ENCODE results near the gene CCDC154. TPM values are rescaled to one million over a fixed set of nuclear protein-coding genes. Genes with fewer than 3 reads are reported as not detected.

CCDC154 gene
- total and polyA plus RNA-seq, 8 donors, result 0.31 to 4.5 (median 3.1) TPM; not detected in 5

DNA sequence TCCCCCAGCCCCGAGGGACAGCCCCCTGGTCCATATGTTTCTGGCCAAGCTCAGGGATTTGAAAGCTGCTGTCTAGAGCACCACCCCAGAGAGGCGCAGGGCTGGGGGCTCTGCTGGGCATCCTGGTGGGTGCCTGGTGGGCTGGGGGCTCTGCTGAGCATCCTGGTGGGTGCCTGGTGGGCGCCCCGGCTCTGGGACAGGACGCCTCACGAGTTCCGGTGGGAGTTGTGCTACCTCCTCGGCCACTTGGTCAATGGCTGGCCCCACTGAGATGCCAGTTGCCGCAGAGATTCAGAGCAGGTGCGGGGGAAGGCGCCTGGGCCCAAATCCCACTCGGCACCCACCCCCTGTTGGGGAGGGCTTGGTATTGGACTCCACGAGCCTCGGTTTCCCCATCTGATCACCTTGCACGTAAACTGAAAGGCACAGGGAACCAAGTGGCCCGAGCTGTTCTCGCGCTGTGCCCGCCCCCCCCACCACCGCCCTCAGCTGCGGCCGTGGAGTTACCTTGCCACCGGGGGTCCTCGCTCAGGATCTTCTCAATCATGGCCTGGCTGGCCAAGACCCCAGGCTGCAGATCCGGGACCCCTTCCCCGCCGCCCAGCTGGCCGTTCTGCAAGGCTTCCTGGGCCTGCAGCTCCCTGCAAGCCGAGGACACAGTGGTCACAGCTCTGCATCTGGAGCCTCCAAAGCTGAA, 43.1 kb downstream of the CCDC154 start:
- Histone ChIP-seq H3K4me1 (no peaks in the 10 kb centered on the region), H3K4me3 (no peak overlapping the region), H3K36me3 (peaks cover 59 to 92% (median 91%) of the 10 kb centered on the region in 4 donors), H3K27ac (no peak overlapping the region), H3K27me3 (no peaks in the 10 kb centered on the region), H3K9me3 (no peaks in the 10 kb centered on the region)
- 87 to 94% (median 92%) methylated on average over 15 to 29 of the region's 29 CpGs for WGBS, 5 donors
- DNase-seq, result no peak
- intact Hi-C loops (cut with DNase I; ENCODE audit: low total_unique reads), result no loop called here
- TF ChIP-seq POLR2AphosphoS5 (IDR thresholded peaks at IDR 0.05), result no peak
- no peak for TF ChIP-seq EP300 (IDR thresholded peaks at IDR 0.05)
- TF ChIP-seq, protein P1, sequence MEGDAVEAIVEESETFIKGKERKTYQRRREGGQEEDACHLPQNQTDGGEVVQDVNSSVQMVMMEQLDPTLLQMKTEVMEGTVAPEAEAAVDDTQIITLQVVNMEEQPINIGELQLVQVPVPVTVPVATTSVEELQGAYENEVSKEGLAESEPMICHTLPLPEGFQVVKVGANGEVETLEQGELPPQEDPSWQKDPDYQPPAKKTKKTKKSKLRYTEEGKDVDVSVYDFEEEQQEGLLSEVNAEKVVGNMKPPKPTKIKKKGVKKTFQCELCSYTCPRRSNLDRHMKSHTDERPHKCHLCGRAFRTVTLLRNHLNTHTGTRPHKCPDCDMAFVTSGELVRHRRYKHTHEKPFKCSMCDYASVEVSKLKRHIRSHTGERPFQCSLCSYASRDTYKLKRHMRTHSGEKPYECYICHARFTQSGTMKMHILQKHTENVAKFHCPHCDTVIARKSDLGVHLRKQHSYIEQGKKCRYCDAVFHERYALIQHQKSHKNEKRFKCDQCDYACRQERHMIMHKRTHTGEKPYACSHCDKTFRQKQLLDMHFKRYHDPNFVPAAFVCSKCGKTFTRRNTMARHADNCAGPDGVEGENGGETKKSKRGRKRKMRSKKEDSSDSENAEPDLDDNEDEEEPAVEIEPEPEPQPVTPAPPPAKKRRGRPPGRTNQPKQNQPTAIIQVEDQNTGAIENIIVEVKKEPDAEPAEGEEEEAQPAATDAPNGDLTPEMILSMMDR (IDR thresholded peaks at IDR 0.05), result no peak
- no peak for TF ChIP-seq POLR2A (IDR thresholded peaks at IDR 0.05)

DNA sequence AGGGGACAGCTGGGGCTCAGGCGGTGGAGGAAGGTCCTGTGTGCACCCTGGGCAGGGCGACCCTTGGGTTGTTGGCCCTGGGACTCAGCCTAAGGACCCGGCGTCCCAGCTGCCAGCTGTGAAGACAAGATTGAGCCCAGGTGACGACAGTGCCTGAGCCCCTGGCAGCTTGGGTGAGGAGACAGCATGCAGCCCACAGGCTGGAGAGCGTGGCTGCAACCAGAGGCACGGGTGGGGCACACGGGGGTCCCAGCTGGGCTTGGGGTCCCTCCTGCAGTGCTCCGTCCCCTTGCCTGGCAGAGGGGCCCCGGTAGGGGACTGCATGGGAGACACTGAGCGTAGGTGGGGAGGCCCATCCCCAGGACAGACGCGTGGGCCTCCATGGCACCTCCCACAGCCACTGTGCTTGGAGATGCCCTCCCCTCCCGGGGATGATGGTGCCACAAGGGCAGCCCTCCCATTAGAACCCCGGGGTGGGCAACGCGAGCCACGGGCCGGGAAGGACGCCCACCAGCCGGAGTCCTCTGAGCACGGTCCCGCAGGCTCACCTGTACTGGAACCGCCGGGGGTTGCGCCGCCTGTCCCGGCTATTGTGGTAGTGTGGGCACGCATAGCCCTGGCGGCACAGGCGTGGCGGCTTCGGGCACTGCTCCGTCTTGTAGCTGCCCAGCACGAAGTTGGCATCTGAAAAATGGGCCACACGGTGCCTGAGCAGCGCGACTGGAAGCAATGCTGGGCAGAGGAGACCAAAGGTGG, 45.4 kb downstream of the CCDC154 start:
- TF ChIP-seq POLR2AphosphoS5 (IDR thresholded peaks at IDR 0.05) (no peak), EP300 (IDR thresholded peaks at IDR 0.05) (no peak), POLR2A (IDR thresholded peaks at IDR 0.05) (no peak)
- TF ChIP-seq, protein P1 (IDR thresholded peaks at IDR 0.05), result no peak
- no peaks in the 10 kb centered on the region for H3K4me1 ChIP-seq
- H3K9me3 ChIP-seq, result no peaks in the 10 kb centered on the region
- WGBS, 5 donors, result 94 to 98% (median 97%) methylated on average over 11 to 38 of the region's 38 CpGs
- no peak overlapping the region for H3K27ac ChIP-seq
- H3K36me3 ChIP-seq, result peaks cover 66 to 93% (median 93%) of the 10 kb centered on the region in 4 donors
- no peaks in the 10 kb centered on the region for H3K27me3 ChIP-seq
- H3K4me3 ChIP-seq, result no peak overlapping the region
- no peak for DNase-seq
- intact Hi-C loops (cut with DNase I; ENCODE audit: low total_unique reads), result no loop called here

DNA sequence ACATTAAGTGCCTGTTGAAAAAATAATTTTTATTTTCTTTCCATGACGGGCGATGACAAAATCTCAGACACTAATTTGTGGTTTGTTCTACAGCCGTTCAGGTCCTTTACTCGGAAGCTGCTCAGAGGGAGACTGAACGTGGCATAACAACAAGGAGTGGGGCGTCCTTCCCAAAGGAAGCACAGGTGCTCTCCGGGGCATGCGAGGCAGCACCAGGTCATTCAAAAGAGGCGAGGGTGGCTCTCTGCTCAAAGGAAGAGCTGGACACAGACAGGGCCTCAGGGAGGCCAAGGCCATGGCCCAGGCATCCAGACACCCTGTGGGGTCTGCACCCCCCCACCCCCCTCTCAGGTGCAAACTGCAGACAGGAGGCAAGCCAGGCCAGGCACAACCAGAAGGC, 46.0 kb downstream of the CCDC154 start:
- intact Hi-C loops (cut with DNase I; ENCODE audit: low total_unique reads), result no loop called here
- peaks cover 70 to 93% (median 93%) of the 10 kb centered on the region in 4 donors for H3K36me3 ChIP-seq

DNA sequence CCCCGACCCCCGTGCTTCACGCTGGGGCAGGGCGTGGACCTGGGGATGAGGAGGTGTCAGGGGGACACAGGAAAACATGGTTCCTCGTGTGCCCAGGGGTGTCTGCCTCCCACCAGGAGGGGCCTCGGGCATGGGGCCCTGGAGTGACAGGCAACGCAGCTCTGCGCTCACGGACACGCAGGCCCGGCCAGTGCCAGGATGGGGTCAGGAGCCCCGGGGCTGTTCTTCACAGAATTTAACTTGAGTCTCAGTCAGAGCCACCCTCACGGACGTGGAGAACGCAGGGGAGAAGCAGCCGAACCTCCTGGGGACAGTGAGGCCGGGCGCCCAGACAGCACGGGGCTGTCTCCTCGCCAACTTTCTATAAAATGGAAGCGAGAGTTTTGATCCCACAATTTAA, 46.6 kb downstream of the CCDC154 start:
- peaks cover 70 to 93% (median 93%) of the 10 kb centered on the region in 4 donors for H3K36me3 ChIP-seq
- WGBS, 5 donors, result 87 to 96% (median 94%) methylated on average over 19 to 21 of the region's 21 CpGs
- no peak for DNase-seq
- TF ChIP-seq POLR2AphosphoS5 (IDR thresholded peaks at IDR 0.05) (no peak), EP300 (IDR thresholded peaks at IDR 0.05) (no peak), POLR2A (IDR thresholded peaks at IDR 0.05) (no peak)
- TF ChIP-seq, protein P1 (IDR thresholded peaks at IDR 0.05), result no peak
- intact Hi-C loops (cut with DNase I; ENCODE audit: low total_unique reads), result no loop called here
- H3K27ac ChIP-seq, result no peak overlapping the region
- no peak overlapping the region for H3K4me3 ChIP-seq
- H3K4me1 ChIP-seq, result no peaks in the 10 kb centered on the region
- no peaks in the 10 kb centered on the region for H3K27me3 ChIP-seq
- H3K9me3 ChIP-seq, result no peaks in the 10 kb centered on the region

More for the DNA sequence above, 46.0 kb downstream of the CCDC154 start:
- Histone ChIP-seq H3K27me3 (no peaks in the 10 kb centered on the region), H3K4me1 (no peaks in the 10 kb centered on the region), H3K27ac (no peak overlapping the region), H3K9me3 (no peaks in the 10 kb centered on the region), H3K4me3 (no peak overlapping the region)
- TF ChIP-seq POLR2AphosphoS5 (IDR thresholded peaks at IDR 0.05), result no peak
- TF ChIP-seq EP300 (IDR thresholded peaks at IDR 0.05), result no peak
- TF ChIP-seq, protein P1 (IDR thresholded peaks at IDR 0.05), result no peak
- no peak for TF ChIP-seq POLR2A (IDR thresholded peaks at IDR 0.05)
- 91 to 98% (median 95%) methylated on average over 9 of the region's 9 CpGs for WGBS, 5 donors
- DNase-seq, result no peak
